OCI-LY1 (cell line): ENCODE results near the gene RNF183.

Experiments used
- H2AFZ ChIP-seq: fragments of 200-600 bp; sonication (generic), shearing (Covaris generic); 2 replicates; pipeline ENCODE4 v1.6.0; 2014; ENCODE audit warnings: antibody characterized with exemption, mild to moderate bottlenecking, low read length
- H3F3A ChIP-seq: fragments of 200-600 bp; sonication (generic), shearing (Covaris generic); 2 replicates; pipeline ENCODE4 v1.6.0; 2014; ENCODE audit warnings: mild to moderate bottlenecking, antibody characterized with exemption, low read length, moderate library complexity; ENCODE audit not compliant: insufficient read depth
- H3K27ac ChIP-seq: fragments of 200-600 bp; sonication (generic); 2 replicates; pipeline ENCODE4 v1.5.1; 2014; ENCODE audit warnings: low read length, mixed run types, mild to moderate bottlenecking, low read depth; ENCODE audit not compliant: poor library complexity, severe bottlenecking
- H3K27me3 ChIP-seq: fragments of 200-600 bp; sonication (generic); 2 replicates; pipeline ENCODE4 v1.6.0; 2014; ENCODE audit warnings: antibody characterized with exemption, mild to moderate bottlenecking, low read length, moderate library complexity; ENCODE audit not compliant: insufficient read depth
- H3K36me3 ChIP-seq: fragments of 200-600 bp; sonication (generic); 2 replicates; pipeline ENCODE4 v1.6.1; 2014; ENCODE audit warnings: mild to moderate bottlenecking, antibody characterized with exemption, low read length, moderate library complexity, mixed read lengths; ENCODE audit not compliant: insufficient read depth
- H3K4me1 ChIP-seq: fragments of 200-600 bp; sonication (generic); 2 replicates; pipeline ENCODE4 v1.5.1; 2014; ENCODE audit warnings: mild to moderate bottlenecking, low read length, moderate library complexity; ENCODE audit not compliant: insufficient read depth, severe bottlenecking
- H3K4me2 ChIP-seq: fragments of 200-600 bp; sonication (generic), shearing (Covaris generic); 2 replicates; pipeline ENCODE4 v1.6.1; 2014; ENCODE audit warnings: low read length
- H3K4me3 ChIP-seq: fragments of 200-600 bp; sonication (generic); 2 replicates; pipeline ENCODE4 v1.5.1; 2014; ENCODE audit warnings: low read length, low read depth, mild to moderate bottlenecking, mixed read lengths; ENCODE audit not compliant: poor library complexity, severe bottlenecking
- H3K79me2 ChIP-seq: fragments of 200-600 bp; shearing (Covaris generic); 2 replicates; pipeline ENCODE4 v1.6.1; 2016; ENCODE audit warnings: mixed run types, low read length, mixed read lengths; ENCODE audit not compliant: insufficient read depth
- H3K9ac ChIP-seq: fragments of 200-600 bp; sonication (generic), shearing (Covaris generic); 2 replicates; pipeline ENCODE4 v1.6.1; 2014; ENCODE audit warnings: mild to moderate bottlenecking, low read length, mixed read lengths
- H3K9me2 ChIP-seq: fragments of 200-600 bp; sonication (generic), shearing (Covaris generic); 2 replicates; pipeline ENCODE4 v1.6.1; 2014; ENCODE audit warnings: low read depth, mild to moderate bottlenecking, low read length, mixed read lengths
- H3K9me3 ChIP-seq: fragments of 200-600 bp; shearing (Covaris generic); 2 replicates; pipeline ENCODE4 v1.6.1; 2014; ENCODE audit warnings: low read length, mixed read lengths
- H4K20me1 ChIP-seq: fragments of 200-600 bp; sonication (generic), shearing (Covaris generic); 2 replicates; pipeline ENCODE4 v1.6.0; 2016; ENCODE audit warnings: mild to moderate bottlenecking, low read length; ENCODE audit not compliant: insufficient read depth
- EZH2 ChIP-seq: fragments of 200-600 bp; sonication (generic), shearing (Covaris generic); IDR thresholded peaks from 2 replicates; pipeline ENCODE4 v1.8.0; 2017; ENCODE audit warnings: borderline replicate concordance, mixed run types, mild to moderate bottlenecking, antibody characterized with exemption, low read length, moderate library complexity, mixed read lengths
- TF ChIP-seq, protein P1 (sequence below): fragments of 200-600 bp; sonication (generic), shearing (Covaris generic); IDR thresholded peaks from 2 replicates; pipeline ENCODE4 v1.5.1; 2017; ENCODE audit warnings: mild to moderate bottlenecking, antibody characterized with exemption, low read length, moderate library complexity, mixed read lengths

The RNF183 gene

GRCh38 chr9:113320051-113320450 lies 16.9 kb upstream of the RNF183 start:
- Histone ChIP-seq H3K9me3 (no peaks in the 10 kb centered on the region), H3K79me2 (no peaks in the 10 kb centered on the region)
- TF ChIP-seq, protein P1, sequence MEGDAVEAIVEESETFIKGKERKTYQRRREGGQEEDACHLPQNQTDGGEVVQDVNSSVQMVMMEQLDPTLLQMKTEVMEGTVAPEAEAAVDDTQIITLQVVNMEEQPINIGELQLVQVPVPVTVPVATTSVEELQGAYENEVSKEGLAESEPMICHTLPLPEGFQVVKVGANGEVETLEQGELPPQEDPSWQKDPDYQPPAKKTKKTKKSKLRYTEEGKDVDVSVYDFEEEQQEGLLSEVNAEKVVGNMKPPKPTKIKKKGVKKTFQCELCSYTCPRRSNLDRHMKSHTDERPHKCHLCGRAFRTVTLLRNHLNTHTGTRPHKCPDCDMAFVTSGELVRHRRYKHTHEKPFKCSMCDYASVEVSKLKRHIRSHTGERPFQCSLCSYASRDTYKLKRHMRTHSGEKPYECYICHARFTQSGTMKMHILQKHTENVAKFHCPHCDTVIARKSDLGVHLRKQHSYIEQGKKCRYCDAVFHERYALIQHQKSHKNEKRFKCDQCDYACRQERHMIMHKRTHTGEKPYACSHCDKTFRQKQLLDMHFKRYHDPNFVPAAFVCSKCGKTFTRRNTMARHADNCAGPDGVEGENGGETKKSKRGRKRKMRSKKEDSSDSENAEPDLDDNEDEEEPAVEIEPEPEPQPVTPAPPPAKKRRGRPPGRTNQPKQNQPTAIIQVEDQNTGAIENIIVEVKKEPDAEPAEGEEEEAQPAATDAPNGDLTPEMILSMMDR: no peak
- TF ChIP-seq EZH2: no peak

DNA sequence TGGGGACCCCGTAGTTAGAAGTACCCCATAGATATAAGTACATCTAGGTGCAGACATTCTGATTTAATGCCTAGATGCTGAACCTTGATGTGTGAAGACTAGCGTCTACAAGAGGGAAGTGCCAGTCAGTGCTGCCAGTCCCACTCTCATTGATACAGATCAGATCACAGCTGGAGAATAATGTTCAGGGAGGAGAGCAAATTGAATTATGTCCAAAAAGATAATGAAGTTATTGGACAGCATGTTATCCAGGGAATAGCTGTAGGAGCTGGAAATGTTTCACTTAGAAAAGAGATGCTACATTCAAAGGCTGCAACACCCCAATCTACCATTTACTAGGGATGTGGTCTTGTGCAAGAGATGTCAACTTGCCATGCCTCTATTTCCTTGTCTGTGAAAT lies 15.9 kb upstream of the RNF183 start:
- H3F3A ChIP-seq: no peaks in the 10 kb centered on the region
- no peaks in the 10 kb centered on the region for H3K9me2 ChIP-seq
- H3K9me3 ChIP-seq: no peaks in the 10 kb centered on the region
- no peaks in the 10 kb centered on the region for H3K79me2 ChIP-seq
- no peak for TF ChIP-seq EZH2
- TF ChIP-seq, protein P1: no peak
- no peak overlapping the region for H3K4me3 ChIP-seq
- no peak overlapping the region for H3K27ac ChIP-seq
- H3K9ac ChIP-seq: no peak overlapping the region
- peaks cover 4% of the 10 kb centered on the region; the same call in 1 of the 2 replicates for H3K27me3 ChIP-seq
- H4K20me1 ChIP-seq: no peaks in the 10 kb centered on the region
- no peak overlapping the region for H3K4me2 ChIP-seq
- H2AFZ ChIP-seq: no peak overlapping the region
- H3K4me1 ChIP-seq: no peaks in the 10 kb centered on the region
- H3K36me3 ChIP-seq: no peaks in the 10 kb centered on the region

More at GRCh38 chr9:113320051-113320450, 16.9 kb upstream of the RNF183 start:
- no peaks in the 10 kb centered on the region for H4K20me1 ChIP-seq
- H3K4me1 ChIP-seq: no peaks in the 10 kb centered on the region
- H2AFZ ChIP-seq: no peak overlapping the region
- no peaks in the 10 kb centered on the region for H3K9me2 ChIP-seq
- no peaks in the 10 kb centered on the region for H3K36me3 ChIP-seq
- peaks cover 4% of the 10 kb centered on the region; the same call in 1 of the 2 replicates for H3K27me3 ChIP-seq
- H3K27ac ChIP-seq: no peak overlapping the region
- no peak overlapping the region for H3K4me3 ChIP-seq
- H3F3A ChIP-seq: no peaks in the 10 kb centered on the region
- H3K4me2 ChIP-seq: no peak overlapping the region
- H3K9ac ChIP-seq: no peak overlapping the region

- TF ChIP-seq, protein P1: peak; percentile 15; the same call in 1 of the 2 replicates
- TF ChIP-seq EZH2: no peak
- Histone ChIP-seq H4K20me1 (no peaks in the 10 kb centered on the region), H2AFZ (no peak overlapping the region), H3K4me2 (no peak overlapping the region), H3K4me1 (no peaks in the 10 kb centered on the region), H3K9me2 (no peaks in the 10 kb centered on the region), H3F3A (no peaks in the 10 kb centered on the region; the same call in 1 of the 2 replicates), H3K4me3 (no peak overlapping the region), H3K27ac (no peak overlapping the region), H3K27me3 (peaks cover 4% of the 10 kb centered on the region; the same call in 1 of the 2 replicates), H3K9me3 (no peaks in the 10 kb centered on the region), H3K9ac (no peak overlapping the region), H3K79me2 (no peaks in the 10 kb centered on the region), H3K36me3 (no peaks in the 10 kb centered on the region)
These were observed 14.6 kb upstream of the RNF183 start for GRCh38 chr9:113317777-113318176.
